ENCODE data around the gene PLEKHG4.
A peak's percentile ranks its signal among the peaks of the same experiment; 100 is the strongest.

The PLEKHG4 gene

GRCh38 chr16:67279296-67280089, at the start of gene PLEKHG4:
TSS of gene PLEKHG4 (plus strand) at chr16:67279532. CDS start at chr16:67280045, 513 bp downstream.
- peak; percentile 48 for DNase-seq (ENCODE audit: low read depth)

GRCh38 chr16:67229906-67230808, 49.2 kb upstream of the PLEKHG4 start:
- DNase-seq (ENCODE audit: low read depth), result no peak

GRCh38 chr16:67230809-67231660, 48.3 kb upstream of the PLEKHG4 start:
- no peak for DNase-seq (ENCODE audit: low read depth)

- DNase-seq (ENCODE audit: low read depth), result no peak
Measured at GRCh38 chr16:67233596-67233995, 45.7 kb upstream of the PLEKHG4 start.

- no peak for DNase-seq (ENCODE audit: low read depth)
Measured at GRCh38 chr16:67234180-67234597, 45.1 kb upstream of the PLEKHG4 start.

GRCh38 chr16:67235816-67236562, 43.3 kb upstream of the PLEKHG4 start:
- no peak for DNase-seq (ENCODE audit: low read depth)

GRCh38 chr16:67236563-67237395, 42.6 kb upstream of the PLEKHG4 start:
- no peak for DNase-seq (ENCODE audit: low read depth)

GRCh38 chr16:67237396-67238277, 41.7 kb upstream of the PLEKHG4 start:
- DNase-seq (ENCODE audit: low read depth), result no peak

- no peak for DNase-seq (ENCODE audit: low read depth)
Measured at GRCh38 chr16:67238278-67238575, 41.1 kb upstream of the PLEKHG4 start.

GRCh38 chr16:67238806-67239470, 40.4 kb upstream of the PLEKHG4 start:
- DNase-seq (ENCODE audit: low read depth), result no peak

- no peak for DNase-seq (ENCODE audit: low read depth)
Measured at GRCh38 chr16:67240506-67240905, 38.8 kb upstream of the PLEKHG4 start.

- DNase-seq (ENCODE audit: low read depth), result no peak
Measured at GRCh38 chr16:67241008-67241900, 38.1 kb upstream of the PLEKHG4 start.

- DNase-seq (ENCODE audit: low read depth), result no peak
Measured at GRCh38 chr16:67242138-67242730, 37.1 kb upstream of the PLEKHG4 start.

- no peak for DNase-seq (ENCODE audit: low read depth)
Measured at GRCh38 chr16:67243481-67243880, 35.9 kb upstream of the PLEKHG4 start.

GRCh38 chr16:67244387-67245185, 34.7 kb upstream of the PLEKHG4 start:
- peak; percentile 71 for DNase-seq (ENCODE audit: low read depth)

- no peak for DNase-seq (ENCODE audit: low read depth)
Measured at GRCh38 chr16:67245186-67245585, 34.1 kb upstream of the PLEKHG4 start.

- no peak for DNase-seq (ENCODE audit: low read depth)
Measured at GRCh38 chr16:67245674-67246080, 33.7 kb upstream of the PLEKHG4 start.

Data from HS-27A (cell line).